ENCODE data around the gene OSBPL6.

- TF ChIP-seq GATA3 (IDR thresholded peaks at IDR 0.05; ENCODE audit: low read depth, low read length) (no peak), GATA2 (IDR thresholded peaks at IDR 0.05; ENCODE audit: low read depth, low read length) (no peak)
These were observed 173.0 kb downstream of the OSBPL6 start for GRCh38 chr2:178367344-178367743.

Measured in SH-SY5Y (cell line).